Measurements from ENCODE around the gene PIGP. TPM values are rescaled to one million over a fixed set of nuclear protein-coding genes. Genes with fewer than 3 reads are reported as not detected.

PIGP gene
- total and polyA plus RNA-seq, 2 of the 13 experiments (the other 11 are each of a cell fraction or from before 2014, with no cell fraction given) = 14.8 to 33.4 TPM

GRCh38 chr21:37073417-37074196, 736 bp upstream of the PIGP start (continued):
- no peak for TF ChIP-seq ZNF263 (CRISPR knock-in tag; IDR thresholded peaks at IDR 0.05)
- TF ChIP-seq ZNF687 (CRISPR knock-in tag; IDR thresholded peaks at IDR 0.05) = peak; percentile 65
- no peak for TF ChIP-seq ZNF598 (CRISPR knock-in tag; IDR thresholded peaks at IDR 0.05; ENCODE audit: borderline replicate concordance)
- TF ChIP-seq PHB2 (IDR thresholded peaks at IDR 0.05; ENCODE audit: partially characterized antibody) = no peak
- TF ChIP-seq SYNCRIP (IDR thresholded peaks at IDR 0.05; ENCODE audit: insufficient read depth, low read depth, low read length) = no peak
- no peak for TF ChIP-seq ZNF564 (CRISPR knock-in tag; IDR thresholded peaks at IDR 0.05)
- no peak for TF ChIP-seq ZNF430 (CRISPR knock-in tag; IDR thresholded peaks at IDR 0.05)
- TF ChIP-seq RFXAP (CRISPR knock-in tag; IDR thresholded peaks at IDR 0.05; ENCODE audit: borderline replicate concordance) = no peak
- 0 out of 2 replicates have a peak, but pooled peaks have one; percentile 37 for TF ChIP-seq IRF1 (CRISPR knock-in tag; IDR thresholded peaks at IDR 0.05; ENCODE audit: low read depth)
- TF ChIP-seq SMAD3 (CRISPR knock-in tag; IDR thresholded peaks at IDR 0.05) = no peak
- 0 out of 2 replicates have a peak, but pooled peaks have one; percentile 19 for TF ChIP-seq ZNF512B (CRISPR knock-in tag; IDR thresholded peaks at IDR 0.05; ENCODE audit: borderline replicate concordance)
- TF ChIP-seq ZNF550 (CRISPR knock-in tag; IDR thresholded peaks at IDR 0.05; ENCODE audit: borderline replicate concordance) = no peak
- TF ChIP-seq ZNF75D (CRISPR knock-in tag; IDR thresholded peaks at IDR 0.05; ENCODE audit: borderline replicate concordance) = no peak
- 0 out of 2 replicates have a peak, but pooled peaks have one; percentile 40 for TF ChIP-seq ZNF746 (CRISPR knock-in tag; IDR thresholded peaks at IDR 0.05)
- no peak for TF ChIP-seq ZNF691 (CRISPR knock-in tag; IDR thresholded peaks at IDR 0.05; ENCODE audit: borderline replicate concordance, low read depth)
- 0 out of 2 replicates have a peak, but pooled peaks have one; percentile 56 for TF ChIP-seq ZNF350 (CRISPR knock-in tag; IDR thresholded peaks at IDR 0.05; ENCODE audit: borderline replicate concordance, low read depth)
- TF ChIP-seq CCAR2 (optimal IDR thresholded peaks at IDR 0.05; ENCODE audit: low read depth, low read length) = no peak
- TF ChIP-seq SNAPC5 (CRISPR knock-in tag; IDR thresholded peaks at IDR 0.05; ENCODE audit: borderline replicate concordance) = no peak
- TF ChIP-seq SRSF1 (optimal IDR thresholded peaks at IDR 0.05; ENCODE audit: low read depth, low read length) = peak; percentile 43
- TF ChIP-seq KAT2B (IDR thresholded peaks at IDR 0.05; ENCODE audit: borderline replicate concordance, low read depth, low read length) = no peak
